ENCODE results near the gene ELOVL6. TPM values are rescaled to one million over a fixed set of nuclear protein-coding genes. Genes with fewer than 3 reads are reported as not detected.

The ELOVL6 gene
- total and polyA plus RNA-seq, 9 of the 15 experiments (the other 6 are each of a cell fraction or from before 2014, with no cell fraction given), result 18.3 to 82.6 (median 46.0) TPM

- TF ChIP-seq RHOXF2B (CRISPR knock-in tag; conservative IDR thresholded peaks at IDR 0.05) (no peak), NFIC (IDR thresholded peaks at IDR 0.05) (no peak), C11orf30 (IDR thresholded peaks at IDR 0.05; ENCODE audit: low read depth) (no peak)
- WGBS (ENCODE audit: insufficient coverage, low coverage, missing lambda C conversion rate), result 45% methylated on average over 2 of the region's 2 CpGs
Observed at GRCh38 chr4:110211770-110212061, 13.3 kb upstream of the ELOVL6 start.

DNA sequence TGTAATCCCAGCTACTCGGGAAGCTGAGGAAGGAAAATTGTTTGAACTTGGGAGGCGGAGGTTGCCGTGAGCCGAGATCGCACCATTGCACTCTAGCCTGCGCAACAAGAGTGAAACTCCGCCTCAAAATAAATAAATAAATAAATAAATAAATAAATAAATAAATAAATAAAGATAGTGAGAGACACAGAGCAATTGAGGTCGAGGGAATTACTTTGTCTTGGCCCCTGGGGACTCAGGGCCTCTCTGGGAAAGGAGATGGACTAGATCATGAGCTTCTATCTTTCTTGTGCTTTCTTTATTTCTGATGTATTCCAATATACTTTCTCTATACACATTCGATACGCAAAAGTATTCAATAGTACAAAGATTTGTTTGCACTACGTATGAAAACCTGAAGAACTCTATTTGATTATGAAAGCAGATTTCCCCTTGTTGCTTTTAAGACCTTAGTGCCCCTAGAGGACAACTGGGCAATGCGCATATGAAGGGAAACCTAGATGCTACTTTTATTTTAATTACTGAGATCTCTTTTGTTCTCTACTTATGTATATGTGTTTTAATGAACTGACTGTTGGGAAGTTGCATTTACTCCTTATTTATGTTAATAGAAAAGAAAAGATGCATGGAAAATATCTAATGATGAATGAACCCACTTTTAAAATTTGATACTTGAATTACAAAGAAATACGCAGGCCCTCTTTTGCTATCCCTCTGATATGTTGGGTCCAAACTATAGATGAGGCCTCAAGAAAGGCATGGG is 12.8 kb upstream of the ELOVL6 start:
- no peaks in the 10 kb centered on the region for H3K36me3 ChIP-seq (ENCODE audit: control insufficient read depth, insufficient read depth, low read length)
- no peak overlapping the region for H3K9ac ChIP-seq (ENCODE audit: insufficient read depth in 1 of 2, low read depth in 2 of 2, low read length in 2 of 2)
- H3K27me3 ChIP-seq (ENCODE audit: control insufficient read depth in 2 of 2, insufficient read depth in 2 of 2, low read length in 2 of 2), result no peaks in the 10 kb centered on the region
- no peak overlapping the region for H3K4me3 ChIP-seq
- no TSS peak for BruUV-seq (replicated peaks)
- no peaks in the 10 kb centered on the region for H4K20me1 ChIP-seq (replicated peaks; ENCODE audit: control insufficient read depth, insufficient read depth, low read length)
- H3K4me2 ChIP-seq (ENCODE audit: insufficient read depth, low read length), result no peak overlapping the region; the same call in 1 of the 2 replicates
- FAIRE-seq, result peak; percentile 67
- no peaks in the 10 kb centered on the region for H3K4me1 ChIP-seq (replicated peaks in 1 of 2; ENCODE audit: control insufficient read depth in 2 of 2, insufficient read depth in 2 of 2, low read length in 2 of 2)
- intact Hi-C loops (cut with micrococcal nuclease) (loop anchor here (5.0 to 10.0 kb wide), 2 partner anchors 159 to 304 kb away; no protein-coding TSS in a partner anchor), in situ Hi-C loops (cut with MboI) (no loop called here)
- H3K9me1 ChIP-seq (ENCODE audit: control insufficient read depth, insufficient read depth, low read length), result no peaks in the 10 kb centered on the region
- ATAC-seq, result peak; percentile 85
- no peak overlapping the region for H3K27ac ChIP-seq (ENCODE audit: extremely low read depth, low read depth, low read length)
- H3K9me3 ChIP-seq (replicated peaks; ENCODE audit: control insufficient read depth, insufficient read depth, low read depth, low read length), result no peaks in the 10 kb centered on the region
- POLR2A ChIA-PET, result interaction anchor here (1.1 kb wide), 1 partner anchor 11 kb away, joined by 3 read pairs; no protein-coding TSS in a partner anchor
- peak overlapping the region; percentile 56; the same call in 1 of the 2 replicates for H2AFZ ChIP-seq (ENCODE audit: low read depth, low read length)
- no peaks in the 10 kb centered on the region for H3K79me2 ChIP-seq (ENCODE audit: control insufficient read depth, insufficient read depth, low read length)
- 45% methylated on average over 10 of the region's 13 CpGs for WGBS (ENCODE audit: insufficient coverage, low coverage, missing lambda C conversion rate)
- CTCF ChIA-PET (ENCODE audit: low intra/inter-chr PET ratio), result no interaction called here
- peak; percentile 27 to 56 (median 36) for DNase-seq (ENCODE audit: extremely low read depth in 1 of 4, low spot score in 3 of 4)
- TF ChIP-seq SAFB (IDR thresholded peaks at IDR 0.05; ENCODE audit: borderline replicate concordance, low read depth, low read length), result no peak
- TF ChIP-seq CTCF (IDR thresholded peaks at IDR 0.05 in 2 of 3, conservative IDR thresholded peaks at IDR 0.05 in 1 of 3; ENCODE audit: insufficient read depth in 2 of 3, low read depth in 1 of 3, low read length in 3 of 3), result peak; percentile 63 to 81 (median 70)
- no peak for TF ChIP-seq ZNF124 (CRISPR knock-in tag; IDR thresholded peaks at IDR 0.05)
- TF ChIP-seq ZNF583 (CRISPR knock-in tag; IDR thresholded peaks at IDR 0.05), result no peak
- no peak for TF ChIP-seq NCOR1 (IDR thresholded peaks at IDR 0.05)
- no peak for TF ChIP-seq FOXK1 (CRISPR knock-in tag; IDR thresholded peaks at IDR 0.05; ENCODE audit: borderline replicate concordance)
- TF ChIP-seq ZNF143 (CRISPR knock-in tag; IDR thresholded peaks at IDR 0.05), result no peak
- peak; percentile 48 to 72; a peak in 3 of 4 replicates for TF ChIP-seq RAD21 (CRISPR knock-in tag; conservative IDR thresholded peaks at IDR 0.05 in 1 of 2, IDR thresholded peaks at IDR 0.05 in 1 of 2)
- TF ChIP-seq NR2C1 (IDR thresholded peaks at IDR 0.05), result no peak
- no peak for TF ChIP-seq NR2C1 (tag; IDR thresholded peaks at IDR 0.05)

More at GRCh38 chr4:110211770-110212061, 13.3 kb upstream of the ELOVL6 start:
- no peak overlapping the region for H3K27ac ChIP-seq (ENCODE audit: extremely low read depth, low read depth, low read length)
- ChIA-PET CTCF (ENCODE audit: low intra/inter-chr PET ratio) (no interaction called here), POLR2A (no interaction called here)
- no peak overlapping the region for H3K9ac ChIP-seq (ENCODE audit: insufficient read depth in 1 of 2, low read depth in 2 of 2, low read length in 2 of 2)
- no peaks in the 10 kb centered on the region for H3K9me1 ChIP-seq (ENCODE audit: control insufficient read depth, insufficient read depth, low read length)
- no peak for ATAC-seq
- H4K20me1 ChIP-seq (replicated peaks; ENCODE audit: control insufficient read depth, insufficient read depth, low read length), result no peaks in the 10 kb centered on the region
- intact Hi-C loops (cut with micrococcal nuclease) (loop anchor here (5.0 to 10.0 kb wide), 2 partner anchors 159 to 303 kb away; no protein-coding TSS in a partner anchor), in situ Hi-C loops (cut with MboI) (no loop called here)
- no peaks in the 10 kb centered on the region for H3K36me3 ChIP-seq (ENCODE audit: control insufficient read depth, insufficient read depth, low read length)
- H3K4me3 ChIP-seq, result no peak overlapping the region
- no peak for FAIRE-seq
- H3K4me2 ChIP-seq (ENCODE audit: insufficient read depth, low read length), result no peak overlapping the region
- H3K9me3 ChIP-seq (replicated peaks; ENCODE audit: control insufficient read depth, insufficient read depth, low read depth, low read length), result no peaks in the 10 kb centered on the region
- no peak for DNase-seq (ENCODE audit: extremely low read depth in 1 of 4, low spot score in 3 of 4)
- H3K27me3 ChIP-seq (ENCODE audit: control insufficient read depth in 2 of 2, insufficient read depth in 2 of 2, low read length in 2 of 2), result no peaks in the 10 kb centered on the region
- H3K79me2 ChIP-seq (ENCODE audit: control insufficient read depth, insufficient read depth, low read length), result no peaks in the 10 kb centered on the region
- H3K4me1 ChIP-seq (replicated peaks in 1 of 2; ENCODE audit: control insufficient read depth in 2 of 2, insufficient read depth in 2 of 2, low read length in 2 of 2), result no peaks in the 10 kb centered on the region
- no TSS peak for BruUV-seq (replicated peaks)
- 0 out of 2 replicates have a peak overlapping the region, but pooled peaks have one; percentile 7 for H2AFZ ChIP-seq (ENCODE audit: low read depth, low read length)
